ENCODE data around the gene GNG13. TPM values are rescaled to one million over a fixed set of nuclear protein-coding genes. Genes with fewer than 3 reads are reported as not detected.
A peak's percentile ranks its signal among the peaks of the same experiment; 100 is the strongest.

The GNG13 gene
- total RNA-seq, 1 experiment from 2014 or later, result not detected

GRCh38 chr16:797686-798085, 2.8 kb downstream of the GNG13 start:
- no peaks in the 10 kb centered on the region for H3K4me1 Mint-ChIP-seq (ENCODE audit: low read depth, unreplicated experiment)
- no peak for DNase-seq
- H3K4me3 Mint-ChIP-seq (ENCODE audit: unreplicated experiment), result no peak overlapping the region
- no peaks in the 10 kb centered on the region; the same call in 1 of the 2 replicates for H3K36me3 ChIP-seq (ENCODE audit: control insufficient read depth, insufficient read depth, low read length)
- no peak overlapping the region for H3K27ac Mint-ChIP-seq (ENCODE audit: unreplicated experiment)
- H3K9me3 ChIP-seq, result no peaks in the 10 kb centered on the region
- no peaks in the 10 kb centered on the region for H3K27me3 ChIP-seq (replicated peaks; ENCODE audit: control insufficient read depth, insufficient read depth, low read length)
- ChIA-PET CTCF (no interaction called here), POLR2A (no interaction called here)
- H3K9me3 Mint-ChIP-seq (ENCODE audit: unreplicated experiment), result no peaks in the 10 kb centered on the region
- TF ChIP-seq, protein P1, sequence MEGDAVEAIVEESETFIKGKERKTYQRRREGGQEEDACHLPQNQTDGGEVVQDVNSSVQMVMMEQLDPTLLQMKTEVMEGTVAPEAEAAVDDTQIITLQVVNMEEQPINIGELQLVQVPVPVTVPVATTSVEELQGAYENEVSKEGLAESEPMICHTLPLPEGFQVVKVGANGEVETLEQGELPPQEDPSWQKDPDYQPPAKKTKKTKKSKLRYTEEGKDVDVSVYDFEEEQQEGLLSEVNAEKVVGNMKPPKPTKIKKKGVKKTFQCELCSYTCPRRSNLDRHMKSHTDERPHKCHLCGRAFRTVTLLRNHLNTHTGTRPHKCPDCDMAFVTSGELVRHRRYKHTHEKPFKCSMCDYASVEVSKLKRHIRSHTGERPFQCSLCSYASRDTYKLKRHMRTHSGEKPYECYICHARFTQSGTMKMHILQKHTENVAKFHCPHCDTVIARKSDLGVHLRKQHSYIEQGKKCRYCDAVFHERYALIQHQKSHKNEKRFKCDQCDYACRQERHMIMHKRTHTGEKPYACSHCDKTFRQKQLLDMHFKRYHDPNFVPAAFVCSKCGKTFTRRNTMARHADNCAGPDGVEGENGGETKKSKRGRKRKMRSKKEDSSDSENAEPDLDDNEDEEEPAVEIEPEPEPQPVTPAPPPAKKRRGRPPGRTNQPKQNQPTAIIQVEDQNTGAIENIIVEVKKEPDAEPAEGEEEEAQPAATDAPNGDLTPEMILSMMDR (IDR thresholded peaks at IDR 0.05; ENCODE audit: insufficient read depth in 1 of 2, low read depth in 1 of 2, low read length in 1 of 2, severe bottlenecking in 1 of 2, unreplicated experiment in 1 of 2), result no peak
- intact Hi-C loops (cut with micrococcal nuclease; ENCODE audit: unreplicated experiment), result no loop called here
- BruUV-seq (replicated peaks), result no TSS peak
- H3K36me3 Mint-ChIP-seq (ENCODE audit: insufficient read depth, unreplicated experiment), result peaks cover 42% of the 10 kb centered on the region
- H3K27me3 Mint-ChIP-seq (ENCODE audit: insufficient read depth, unreplicated experiment), result no peaks in the 10 kb centered on the region
- H3K4me1 ChIP-seq, result peaks cover 9% of the 10 kb centered on the region
- H3K4me3 ChIP-seq (ENCODE audit: low read depth, low read length), result no peak overlapping the region

DNA sequence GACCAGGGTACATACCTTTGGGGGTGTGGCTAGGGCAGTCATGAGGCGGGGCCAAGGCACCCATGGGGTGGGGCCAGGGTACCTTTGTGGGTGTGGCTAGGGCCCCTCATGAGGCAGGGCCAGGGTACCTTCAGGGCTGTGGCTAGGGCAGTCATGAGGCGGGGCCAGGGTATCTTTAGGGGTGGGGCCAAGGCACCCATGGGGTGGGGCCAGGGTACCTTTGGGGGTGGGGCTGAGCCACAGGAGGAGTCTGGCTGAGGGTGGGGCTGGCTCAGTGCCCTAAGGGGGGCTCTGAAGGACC, 3.5 kb downstream of the GNG13 start:
- H3K9me3 ChIP-seq, result no peaks in the 10 kb centered on the region
- ChIA-PET POLR2A (no interaction called here), CTCF (no interaction called here)
- DNase-seq, result peak; percentile 67 to 75
- no peaks in the 10 kb centered on the region; the same call in 1 of the 2 replicates for H3K36me3 ChIP-seq (ENCODE audit: control insufficient read depth, insufficient read depth, low read length)
- H3K4me3 ChIP-seq (ENCODE audit: low read depth, low read length), result no peak overlapping the region
- TF ChIP-seq, protein P1 (IDR thresholded peaks at IDR 0.05; ENCODE audit: insufficient read depth in 1 of 2, low read depth in 1 of 2, low read length in 1 of 2, severe bottlenecking in 1 of 2, unreplicated experiment in 1 of 2), result no peak
- peaks cover 9% of the 10 kb centered on the region for H3K4me1 ChIP-seq
- Mint-ChIP-seq H3K9me3 (ENCODE audit: unreplicated experiment) (no peaks in the 10 kb centered on the region), H3K27me3 (ENCODE audit: insufficient read depth, unreplicated experiment) (no peaks in the 10 kb centered on the region), H3K36me3 (ENCODE audit: insufficient read depth, unreplicated experiment) (peaks cover 36% of the 10 kb centered on the region), H3K4me3 (ENCODE audit: unreplicated experiment) (no peak overlapping the region), H3K4me1 (ENCODE audit: low read depth, unreplicated experiment) (no peaks in the 10 kb centered on the region), H3K27ac (ENCODE audit: unreplicated experiment) (no peak overlapping the region)
- no peaks in the 10 kb centered on the region for H3K27me3 ChIP-seq (replicated peaks; ENCODE audit: control insufficient read depth, insufficient read depth, low read length)
- no TSS peak for BruUV-seq (replicated peaks)
- intact Hi-C loops (cut with micrococcal nuclease; ENCODE audit: unreplicated experiment), result no loop called here

DNA sequence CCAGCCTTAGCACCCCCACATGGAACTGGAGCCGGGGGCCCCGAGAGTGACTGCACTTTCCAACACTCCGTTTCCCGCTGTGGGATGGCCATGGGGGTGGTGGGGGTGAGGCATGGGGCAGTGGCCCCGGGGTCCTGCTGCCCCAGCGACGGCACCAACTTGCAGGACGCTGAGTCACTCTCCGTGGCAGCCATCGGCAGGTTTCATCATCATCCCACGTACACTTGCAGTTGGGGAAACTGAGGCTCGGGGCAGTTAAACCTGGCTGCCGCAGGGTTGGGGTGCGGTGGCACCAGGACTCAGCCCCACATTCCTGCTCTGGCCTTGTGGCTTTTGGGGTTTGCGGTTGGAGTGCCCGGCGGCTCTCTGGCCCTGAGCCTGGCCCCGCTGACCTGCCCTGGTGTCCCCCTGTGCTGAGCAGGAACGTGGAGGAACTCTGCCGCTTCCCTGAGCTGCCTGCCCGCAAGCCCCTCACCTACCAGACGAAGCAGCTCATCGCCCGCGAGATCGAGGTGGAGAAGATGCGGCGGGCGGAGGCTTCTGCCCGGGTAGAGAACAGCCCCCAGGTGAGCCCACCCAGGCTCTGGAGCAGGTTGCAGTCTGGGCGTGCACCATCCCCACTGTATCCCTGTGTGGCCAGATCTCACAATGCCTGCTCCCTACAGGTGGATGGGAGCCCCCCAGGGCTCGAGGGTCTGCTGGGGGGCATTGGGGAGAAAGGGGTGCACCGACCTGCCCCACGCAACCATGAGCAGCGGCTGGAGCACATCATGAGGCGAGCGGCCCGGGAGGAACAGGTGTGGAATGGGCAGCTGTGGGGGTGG, 4.0 kb downstream of the GNG13 start:
- no peak overlapping the region for H3K4me3 Mint-ChIP-seq (ENCODE audit: unreplicated experiment)
- intact Hi-C loops (cut with micrococcal nuclease; ENCODE audit: unreplicated experiment), result no loop called here
- no peaks in the 10 kb centered on the region; the same call in 1 of the 2 replicates for H3K36me3 ChIP-seq (ENCODE audit: control insufficient read depth, insufficient read depth, low read length)
- TF ChIP-seq, protein P1 (IDR thresholded peaks at IDR 0.05; ENCODE audit: insufficient read depth in 1 of 2, low read depth in 1 of 2, low read length in 1 of 2, severe bottlenecking in 1 of 2, unreplicated experiment in 1 of 2), result no peak
- POLR2A ChIA-PET, result no interaction called here
- DNase-seq, result no peak
- BruUV-seq (replicated peaks), result no TSS peak
- H3K27ac Mint-ChIP-seq (ENCODE audit: unreplicated experiment), result no peak overlapping the region
- peaks cover 9% of the 10 kb centered on the region for H3K4me1 ChIP-seq
- H3K4me3 ChIP-seq (ENCODE audit: low read depth, low read length), result no peak overlapping the region
- H3K9me3 Mint-ChIP-seq (ENCODE audit: unreplicated experiment), result no peaks in the 10 kb centered on the region
- H3K4me1 Mint-ChIP-seq (ENCODE audit: low read depth, unreplicated experiment), result no peaks in the 10 kb centered on the region
- CTCF ChIA-PET, result no interaction called here
- H3K27me3 Mint-ChIP-seq (ENCODE audit: insufficient read depth, unreplicated experiment), result no peaks in the 10 kb centered on the region
- peaks cover 36% of the 10 kb centered on the region for H3K36me3 Mint-ChIP-seq (ENCODE audit: insufficient read depth, unreplicated experiment)
- H3K9me3 ChIP-seq, result no peaks in the 10 kb centered on the region
- no peaks in the 10 kb centered on the region for H3K27me3 ChIP-seq (replicated peaks; ENCODE audit: control insufficient read depth, insufficient read depth, low read length)

Measured in Caco-2 (cell line).